Testis (tissue), 3 donors: Measurements from ENCODE around the gene NOTUM. TPM values are rescaled to one million over a fixed set of nuclear protein-coding genes. Genes with fewer than 3 reads are reported as not detected.

ENCODE experiments used
- DNase-seq: peaks from one replicate; pipeline ENCODE4 v3.0.0-alpha.2; 2019
- H3K27ac ChIP-seq, 2 donors: fragments of 200-600 bp; sonication (generic); one replicate each; pipeline ENCODE4 v1.5.1; 2019
- H3K27me3 ChIP-seq: fragments of 200-600 bp; sonication (generic); one replicate; pipeline ENCODE4 v1.5.1; 2019
- H3K36me3 ChIP-seq: fragments of 200-600 bp; sonication (generic); one replicate; pipeline ENCODE4 v1.5.1; 2017; ENCODE audit warnings: low read depth; ENCODE audit errors: missing control alignments
- H3K4me1 ChIP-seq: fragments of 200-600 bp; sonication (generic); one replicate; pipeline ENCODE4 v1.5.1; 2019
- H3K4me3 ChIP-seq, 2 donors: fragments of 200-600 bp; sonication (generic); one replicate each; pipeline ENCODE4 v1.5.1; 2017 to 2019
- H3K9me3 ChIP-seq: fragments of 200-600 bp; sonication (generic); one replicate; pipeline ENCODE4 v1.5.1; 2017
- POLR2A ChIP-seq: fragments of 450-650 bp; IDR thresholded peaks from one replicate; pipeline ENCODE4 v1.6.1; 2017; ENCODE audit warnings: antibody characterized with exemption, mild to moderate bottlenecking, moderate library complexity
- WGBS, 2 donors: methylation state at CpG; one replicate each; pipeline ENCODE4 v1.1.5; 2018; 5-methylcytosine and 5-hydroxymethylcytosine counted together
- intact Hi-C: fragments of 100-400 bp; cut with DNase I; formaldehyde crosslinking; loops from one replicate; pipeline ENCODE4 v1.15.1; 2023; ENCODE audit warnings: low total_unique reads
- polyA plus RNA-seq: library from polyadenylated mRNA; stranded (reverse); fragments of 350-450 nt; fragmentation: Illumina TruSeq; extraction: RNeasy Lipid Tissue Mini Kit (QIAGEN cat#74804); gene quantifications from one replicate; pipeline ENCODE4 v1.2.3, GENCODE V29; 2014; ENCODE audit warnings: low read depth, low replicate concordance; ENCODE audit not compliant: insufficient read depth
- total RNA-seq, 2 donors: library from RNA; depleted of rRNA; stranded (reverse); fragments of >200 nt; gene quantifications; one replicate each; pipeline ENCODE4 v1.2.3, GENCODE V29; 2016
- TF ChIP-seq, protein P1 (sequence below), 3 experiments: fragments of 450-650 bp in 2 of 3; fragments of 200-600 bp in 1 of 3; sonication (generic) in 1 of 3; IDR thresholded peaks; one replicate each; pipeline ENCODE4 v1.5.1; 2016 to 2019; ENCODE audit warnings: antibody characterized with exemption in 3 of 3, mild to moderate bottlenecking in 2 of 3, moderate library complexity in 1 of 3

The NOTUM gene
- total and polyA plus RNA-seq, 3 donors from 2014 or later = 5.1 to 13.2 (median 9.5) TPM

DNA sequence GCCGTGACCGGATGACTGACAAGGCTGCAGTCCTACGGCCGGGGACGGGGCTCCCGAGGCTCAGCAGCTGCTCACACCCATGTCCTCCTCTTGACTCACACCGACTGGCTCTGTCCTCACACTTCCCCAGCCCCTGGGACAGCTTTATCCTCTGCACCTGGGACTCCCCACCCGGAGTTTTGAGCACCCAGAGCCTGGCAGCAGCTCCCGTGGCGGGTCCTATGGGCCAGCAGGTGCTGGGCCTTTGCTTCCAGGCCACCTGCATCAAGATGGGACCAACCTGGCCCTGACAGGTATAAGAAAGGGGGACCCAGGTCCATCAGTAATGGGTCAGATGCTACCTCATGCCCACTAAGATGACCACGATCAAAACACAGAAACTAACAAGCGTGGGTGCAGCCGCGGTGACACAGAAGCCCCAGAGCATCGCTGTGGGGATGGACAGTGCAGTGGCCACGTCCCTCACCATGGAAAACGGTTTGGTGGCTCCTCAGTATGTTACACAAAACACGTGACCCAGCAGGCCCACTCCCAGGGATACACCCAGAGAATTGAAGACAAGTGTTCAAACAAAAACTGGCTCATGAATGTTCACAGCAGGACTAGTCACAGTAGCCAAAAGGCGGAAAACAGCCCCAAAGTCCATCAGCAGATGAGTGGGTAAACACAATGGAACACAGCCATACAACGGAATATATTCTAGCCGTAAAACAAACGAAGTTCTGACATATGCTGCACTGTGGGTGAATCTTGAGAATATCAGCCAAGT, 3.3 kb upstream of the NOTUM start:
- intact Hi-C loops = loop anchor here (5.0 kb wide), 1 partner anchor 58 kb away; the partner anchor contains the start of genes CENPX and LRRC45
- no peaks in the 10 kb centered on the region for H3K27me3 ChIP-seq
- WGBS, 2 donors = 82 to 87% methylated on average over 22 of the region's 22 CpGs

DNA sequence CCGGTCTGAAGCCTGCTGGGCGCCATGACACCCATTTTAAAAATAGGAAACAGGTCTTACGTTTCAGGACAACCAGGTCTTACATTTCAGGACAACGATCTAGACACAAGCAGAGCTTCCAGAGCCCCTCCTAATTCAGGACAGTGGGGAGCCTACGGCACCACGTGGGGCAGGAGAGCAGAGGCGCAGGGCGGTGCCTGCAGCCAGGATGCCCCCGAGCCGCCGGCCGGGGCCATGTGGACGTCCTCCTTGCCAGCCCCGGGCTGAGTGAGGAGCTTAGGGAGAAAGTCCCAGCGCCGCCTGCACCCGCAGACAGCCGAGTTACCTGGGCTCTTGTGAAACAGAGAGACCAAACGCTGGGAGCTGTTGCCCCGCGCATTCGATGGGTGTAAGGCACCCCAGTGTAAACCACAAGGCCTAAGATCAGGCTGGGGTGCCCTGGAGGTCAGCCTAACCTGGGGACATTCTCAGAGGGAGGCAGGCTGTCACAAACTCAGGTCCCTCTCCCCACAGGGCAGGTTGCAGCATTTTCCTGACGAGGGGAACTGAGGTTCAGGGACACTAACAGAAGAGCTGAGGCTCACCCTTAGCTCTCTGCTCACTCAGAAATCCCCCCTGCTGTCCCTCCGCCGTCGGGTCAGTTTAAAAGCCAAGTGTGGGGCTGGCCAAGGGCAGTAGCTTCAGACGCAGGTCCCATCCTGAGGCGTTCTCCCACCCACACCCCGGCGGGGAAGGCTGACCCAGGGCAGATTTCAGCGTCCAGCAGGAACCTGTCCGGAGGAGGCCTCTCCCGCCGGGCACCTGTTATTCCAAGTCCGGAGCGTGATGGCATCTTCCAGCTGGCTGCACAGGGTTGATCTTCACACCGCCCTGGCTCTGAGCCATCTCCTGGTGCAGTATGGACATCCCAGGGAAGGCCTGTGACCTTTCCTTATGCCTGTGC, 1.8 kb upstream of the NOTUM start:
- Histone ChIP-seq H3K9me3 (no peaks in the 10 kb centered on the region), H3K27ac (no peak overlapping the region), H3K27me3 (no peaks in the 10 kb centered on the region), H3K4me1 (peaks cover 10% of the 10 kb centered on the region), H3K36me3 (no peaks in the 10 kb centered on the region), H3K4me3 (no peak overlapping the region)
- no peak for DNase-seq
- TF ChIP-seq POLR2A = no peak
- TF ChIP-seq, protein P1, sequence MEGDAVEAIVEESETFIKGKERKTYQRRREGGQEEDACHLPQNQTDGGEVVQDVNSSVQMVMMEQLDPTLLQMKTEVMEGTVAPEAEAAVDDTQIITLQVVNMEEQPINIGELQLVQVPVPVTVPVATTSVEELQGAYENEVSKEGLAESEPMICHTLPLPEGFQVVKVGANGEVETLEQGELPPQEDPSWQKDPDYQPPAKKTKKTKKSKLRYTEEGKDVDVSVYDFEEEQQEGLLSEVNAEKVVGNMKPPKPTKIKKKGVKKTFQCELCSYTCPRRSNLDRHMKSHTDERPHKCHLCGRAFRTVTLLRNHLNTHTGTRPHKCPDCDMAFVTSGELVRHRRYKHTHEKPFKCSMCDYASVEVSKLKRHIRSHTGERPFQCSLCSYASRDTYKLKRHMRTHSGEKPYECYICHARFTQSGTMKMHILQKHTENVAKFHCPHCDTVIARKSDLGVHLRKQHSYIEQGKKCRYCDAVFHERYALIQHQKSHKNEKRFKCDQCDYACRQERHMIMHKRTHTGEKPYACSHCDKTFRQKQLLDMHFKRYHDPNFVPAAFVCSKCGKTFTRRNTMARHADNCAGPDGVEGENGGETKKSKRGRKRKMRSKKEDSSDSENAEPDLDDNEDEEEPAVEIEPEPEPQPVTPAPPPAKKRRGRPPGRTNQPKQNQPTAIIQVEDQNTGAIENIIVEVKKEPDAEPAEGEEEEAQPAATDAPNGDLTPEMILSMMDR (IDR thresholded peaks at IDR 0.05) = no peak
- intact Hi-C loops = loop anchor here (5.0 kb wide), 1 partner anchor 60 kb away; the partner anchor contains the start of genes CENPX and LRRC45
- 51 to 53% methylated on average over 25 to 37 of the region's 37 CpGs for WGBS, 2 donors

More for the DNA sequence above, 3.3 kb upstream of the NOTUM start:
- H3K27ac ChIP-seq = no peak overlapping the region
- DNase-seq = no peak
- peaks cover 17% of the 10 kb centered on the region for H3K4me1 ChIP-seq
- no peaks in the 10 kb centered on the region for H3K36me3 ChIP-seq
- TF ChIP-seq, protein P1 (IDR thresholded peaks at IDR 0.05) = no peak
- TF ChIP-seq POLR2A = no peak
- no peaks in the 10 kb centered on the region for H3K9me3 ChIP-seq
- H3K4me3 ChIP-seq = no peak overlapping the region

DNA sequence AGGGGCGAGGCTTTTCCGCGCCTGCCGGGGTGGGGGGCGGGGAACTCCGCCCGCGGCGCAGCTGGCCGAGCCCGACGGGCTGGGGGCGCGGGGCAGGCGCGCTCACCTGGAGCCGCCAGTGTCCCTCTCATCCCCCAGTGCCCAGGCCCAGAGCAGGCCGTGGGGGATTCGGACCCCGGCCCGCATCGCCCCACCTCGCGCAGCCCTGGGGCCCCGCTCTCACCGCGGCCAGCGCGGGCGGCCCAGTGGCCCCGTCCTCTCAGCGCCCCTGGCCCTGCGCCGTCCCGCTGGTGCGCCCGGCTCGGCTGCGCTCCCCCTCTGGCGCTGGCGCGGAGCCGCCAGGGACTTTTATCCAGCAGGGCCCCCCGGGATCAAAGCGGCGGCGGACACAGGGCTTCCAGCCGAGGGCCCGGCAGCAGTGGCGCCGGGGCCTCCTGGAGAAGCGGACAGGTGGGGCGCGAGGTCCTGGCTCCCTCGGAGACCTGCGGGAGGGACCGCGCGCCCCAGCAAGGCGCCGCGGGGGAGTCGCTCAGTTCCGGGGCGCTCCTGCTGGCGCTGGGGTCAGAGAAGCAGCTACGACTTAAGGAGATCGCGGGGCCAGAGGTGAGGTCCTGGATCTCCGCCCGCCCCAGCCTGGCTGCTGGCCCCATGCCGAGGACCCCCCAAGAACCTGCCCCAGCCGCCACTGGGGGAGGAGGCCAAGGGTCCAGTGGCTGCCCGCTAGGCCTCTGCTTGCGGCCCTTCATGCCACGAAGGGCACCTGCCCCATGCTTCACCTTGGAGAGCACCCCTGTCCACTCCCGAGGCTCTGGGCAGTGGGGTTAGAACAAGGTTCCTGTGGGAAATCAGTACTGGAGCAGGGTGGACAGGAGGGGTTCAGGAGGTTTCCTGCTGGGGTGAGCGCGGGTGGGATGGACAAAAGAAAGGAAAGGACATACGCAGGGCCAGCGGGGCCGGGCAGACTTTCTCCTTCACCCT, 823 bp upstream of the NOTUM start:
- intact Hi-C loops = loop anchor here (5.0 kb wide), 1 partner anchor 60 kb away; the partner anchor contains the start of genes CENPX and LRRC45
- DNase-seq = no peak
- peaks cover under 1% of the 10 kb centered on the region for H3K4me1 ChIP-seq
- no peaks in the 10 kb centered on the region for H3K27me3 ChIP-seq
- no peaks in the 10 kb centered on the region for H3K36me3 ChIP-seq
- no peak overlapping the region for H3K27ac ChIP-seq
- peak overlapping the region in 1 of 2 donors; percentile 17 for H3K4me3 ChIP-seq
- TF ChIP-seq POLR2A = no peak
- TF ChIP-seq, protein P1 (IDR thresholded peaks at IDR 0.05) = no peak
- no peaks in the 10 kb centered on the region for H3K9me3 ChIP-seq
- WGBS, 2 donors = 8 to 54% methylated on average over 4 to 59 of the region's 82 CpGs
